ENCODE results near the gene DPYSL5. TPM values are rescaled to one million over a fixed set of nuclear protein-coding genes. Genes with fewer than 3 reads are reported as not detected.
A peak's percentile ranks its signal among the peaks of the same experiment; 100 is the strongest.

DPYSL5 gene
- total RNA-seq, 1 donor from 2014 or later = not detected

- Histone ChIP-seq H3K27ac (no peak overlapping the region), H3K36me3 (no peaks in the 10 kb centered on the region), H3K9me3 (no peaks in the 10 kb centered on the region), H3K4me1 (peaks cover 14 to 23% of the 10 kb centered on the region in 2 donors), H3K4me3 (peak overlapping the region; percentile 43 to 47), H3K27me3 (peaks cover 29% of the 10 kb centered on the region)
- TF ChIP-seq, protein P1, sequence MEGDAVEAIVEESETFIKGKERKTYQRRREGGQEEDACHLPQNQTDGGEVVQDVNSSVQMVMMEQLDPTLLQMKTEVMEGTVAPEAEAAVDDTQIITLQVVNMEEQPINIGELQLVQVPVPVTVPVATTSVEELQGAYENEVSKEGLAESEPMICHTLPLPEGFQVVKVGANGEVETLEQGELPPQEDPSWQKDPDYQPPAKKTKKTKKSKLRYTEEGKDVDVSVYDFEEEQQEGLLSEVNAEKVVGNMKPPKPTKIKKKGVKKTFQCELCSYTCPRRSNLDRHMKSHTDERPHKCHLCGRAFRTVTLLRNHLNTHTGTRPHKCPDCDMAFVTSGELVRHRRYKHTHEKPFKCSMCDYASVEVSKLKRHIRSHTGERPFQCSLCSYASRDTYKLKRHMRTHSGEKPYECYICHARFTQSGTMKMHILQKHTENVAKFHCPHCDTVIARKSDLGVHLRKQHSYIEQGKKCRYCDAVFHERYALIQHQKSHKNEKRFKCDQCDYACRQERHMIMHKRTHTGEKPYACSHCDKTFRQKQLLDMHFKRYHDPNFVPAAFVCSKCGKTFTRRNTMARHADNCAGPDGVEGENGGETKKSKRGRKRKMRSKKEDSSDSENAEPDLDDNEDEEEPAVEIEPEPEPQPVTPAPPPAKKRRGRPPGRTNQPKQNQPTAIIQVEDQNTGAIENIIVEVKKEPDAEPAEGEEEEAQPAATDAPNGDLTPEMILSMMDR (IDR thresholded peaks at IDR 0.05) = no peak
- intact Hi-C loops (cut with DNase I) = loop anchor here (2.0 to 10.0 kb wide), 4 partner anchors 75 to 438 kb away; partner anchors contain the start of gene TRIM54
- DNase-seq (ENCODE audit: low spot score in 2 of 2) = no peak
Observed at GRCh38 chr2:26847307-26847654, 651 bp upstream of the DPYSL5 start.

DNA sequence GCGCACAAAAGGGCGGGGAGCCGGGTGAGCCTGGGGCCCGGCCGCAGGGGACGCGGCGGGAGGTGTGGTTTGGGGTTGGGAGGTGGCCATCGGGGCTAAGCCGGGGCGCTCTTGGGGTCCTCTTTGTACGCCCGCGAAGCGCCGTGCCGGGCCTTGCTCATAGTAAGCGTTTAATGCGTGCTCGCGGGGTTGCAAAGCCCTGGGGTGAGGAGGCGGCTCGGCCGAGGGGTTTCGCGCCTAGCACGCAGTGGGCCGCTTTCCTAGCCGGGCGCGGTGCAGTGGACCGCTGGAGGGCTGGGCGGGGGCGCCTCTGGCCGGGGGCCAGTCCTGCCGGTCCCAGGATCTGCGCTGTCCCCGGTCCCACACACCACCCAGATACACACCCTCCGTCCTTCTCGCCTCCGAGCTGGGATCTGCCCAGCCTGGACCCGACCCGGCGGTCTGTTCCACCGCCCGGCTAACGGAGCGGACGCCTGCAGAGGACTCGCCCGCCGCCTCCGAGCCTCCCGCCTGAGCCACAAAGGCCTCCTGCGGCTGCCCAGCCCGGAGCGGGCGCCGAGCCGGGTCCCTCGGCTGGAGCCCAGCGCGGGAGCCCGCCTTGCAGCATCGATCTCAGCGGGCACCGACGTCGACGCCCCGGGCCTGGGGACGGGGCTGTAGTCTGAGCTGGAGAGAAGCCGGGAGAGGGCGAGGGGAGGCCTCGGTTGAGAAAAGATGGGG is 564 bp downstream of the DPYSL5 start:
- Histone ChIP-seq H3K4me3 (peak overlapping the region; percentile 43 to 47), H3K27me3 (peaks cover 29% of the 10 kb centered on the region), H3K9me3 (no peaks in the 10 kb centered on the region), H3K36me3 (no peaks in the 10 kb centered on the region), H3K4me1 (peaks cover 14 to 23% of the 10 kb centered on the region in 2 donors), H3K27ac (no peak overlapping the region)
- intact Hi-C loops (cut with DNase I) = loop anchor here (5.0 to 10.0 kb wide), 3 partner anchors 74 to 436 kb away; partner anchors contain the start of gene TRIM54
- no peak for DNase-seq (ENCODE audit: low spot score in 2 of 2)
- TF ChIP-seq, protein P1 (IDR thresholded peaks at IDR 0.05) = no peak

GRCh38 chr2:26849056-26849999 is 1.4 kb downstream of the DPYSL5 start:
- DNase-seq (ENCODE audit: low spot score in 2 of 2) = no peak
- intact Hi-C loops (cut with DNase I) = loop anchor here (5.0 to 10.0 kb wide), 3 partner anchors 73 to 435 kb away; partner anchors contain the start of gene TRIM54
- no peak overlapping the region for H3K27ac ChIP-seq
- peaks cover 29% of the 10 kb centered on the region for H3K27me3 ChIP-seq
- no peaks in the 10 kb centered on the region for H3K9me3 ChIP-seq
- peaks cover 14 to 23% of the 10 kb centered on the region in 2 donors for H3K4me1 ChIP-seq
- peak overlapping the region in 1 of 2 donors; percentile 47 for H3K4me3 ChIP-seq
- no peaks in the 10 kb centered on the region for H3K36me3 ChIP-seq
- TF ChIP-seq, protein P1 (IDR thresholded peaks at IDR 0.05) = no peak

GRCh38 chr2:26850000-26850431 is 2.1 kb downstream of the DPYSL5 start:
- intact Hi-C loops (cut with DNase I) = loop anchor here (5.0 to 10.0 kb wide), 3 partner anchors 72 to 435 kb away; partner anchors contain the start of gene TRIM54
- TF ChIP-seq, protein P1 (IDR thresholded peaks at IDR 0.05) = no peak
- Histone ChIP-seq H3K9me3 (no peaks in the 10 kb centered on the region), H3K27ac (no peak overlapping the region), H3K4me3 (no peak overlapping the region), H3K36me3 (no peaks in the 10 kb centered on the region), H3K27me3 (peaks cover 31% of the 10 kb centered on the region), H3K4me1 (peaks cover 14 to 23% of the 10 kb centered on the region in 2 donors)
- DNase-seq (ENCODE audit: low spot score in 2 of 2) = no peak

GRCh38 chr2:26850505-26850904 is 2.6 kb downstream of the DPYSL5 start:
- H3K36me3 ChIP-seq = no peaks in the 10 kb centered on the region
- H3K4me1 ChIP-seq = peaks cover 14 to 23% of the 10 kb centered on the region in 2 donors
- peaks cover 33% of the 10 kb centered on the region for H3K27me3 ChIP-seq
- no peak for DNase-seq (ENCODE audit: low spot score in 2 of 2)
- intact Hi-C loops (cut with DNase I) = no loop called here
- no peaks in the 10 kb centered on the region for H3K9me3 ChIP-seq
- H3K4me3 ChIP-seq = no peak overlapping the region
- TF ChIP-seq, protein P1 (IDR thresholded peaks at IDR 0.05) = no peak
- no peak overlapping the region for H3K27ac ChIP-seq
